HG03460 (cell line): Measurements from ENCODE around the gene OXTR.

ENCODE experiments used
- ATAC-seq: cut with Tn5 transposase; IDR thresholded peaks from one replicate; pipeline ENCODE4 v1.9.1; 2021; ENCODE audit not compliant: unreplicated experiment

The OXTR gene

GRCh38 chr3:8769088-8769822 lies at the start of gene OXTR:
OXTR (minus strand) TSS chr3:8769613; CDS start chr3:8768187, 1,426 bp downstream.
- ATAC-seq = peak; percentile 64

- no peak for ATAC-seq
These were observed 48.1 kb upstream of the OXTR start for GRCh38 chr3:8817486-8817885.

- ATAC-seq = no peak
These were observed 46.7 kb upstream of the OXTR start for GRCh38 chr3:8816106-8816505.

- no peak for ATAC-seq
These were observed 44.0 kb upstream of the OXTR start for GRCh38 chr3:8813411-8813810.

GRCh38 chr3:8810561-8810960 lies 41.1 kb upstream of the OXTR start:
- ATAC-seq = no peak

GRCh38 chr3:8805774-8806173 lies 36.4 kb upstream of the OXTR start:
- ATAC-seq = no peak

GRCh38 chr3:8802256-8802655 lies 32.8 kb upstream of the OXTR start:
- ATAC-seq = no peak

- no peak for ATAC-seq
These were observed 30.6 kb upstream of the OXTR start for GRCh38 chr3:8800016-8800415.

- ATAC-seq = no peak
These were observed 24.8 kb upstream of the OXTR start for GRCh38 chr3:8794247-8794646.

GRCh38 chr3:8793242-8793641 lies 23.8 kb upstream of the OXTR start:
- no peak for ATAC-seq

GRCh38 chr3:8790529-8790928 lies 21.1 kb upstream of the OXTR start:
- ATAC-seq = no peak

GRCh38 chr3:8784676-8785435 lies 15.4 kb upstream of the OXTR start:
- ATAC-seq = no peak

- ATAC-seq = no peak
These were observed 10.9 kb upstream of the OXTR start for GRCh38 chr3:8780279-8780678.

GRCh38 chr3:8778475-8778874 lies 9.1 kb upstream of the OXTR start:
- ATAC-seq = no peak

GRCh38 chr3:8777978-8778267 lies 8.5 kb upstream of the OXTR start:
- ATAC-seq = no peak

GRCh38 chr3:8777201-8777977 lies 8.0 kb upstream of the OXTR start:
- ATAC-seq = no peak

- ATAC-seq = no peak
These were observed 7.0 kb upstream of the OXTR start for GRCh38 chr3:8776406-8776805.

GRCh38 chr3:8775602-8776001 lies 6.2 kb upstream of the OXTR start:
- ATAC-seq = no peak

- no peak for ATAC-seq
These were observed 5.8 kb upstream of the OXTR start for GRCh38 chr3:8775181-8775580.

- no peak for ATAC-seq
These were observed 4.6 kb upstream of the OXTR start for GRCh38 chr3:8773941-8774542.

GRCh38 chr3:8768364-8769087 lies 887 bp downstream of the OXTR start:
- ATAC-seq = peak; percentile 33
